ENCODE data around the gene RBM24.

Gene RBM24

DNA sequence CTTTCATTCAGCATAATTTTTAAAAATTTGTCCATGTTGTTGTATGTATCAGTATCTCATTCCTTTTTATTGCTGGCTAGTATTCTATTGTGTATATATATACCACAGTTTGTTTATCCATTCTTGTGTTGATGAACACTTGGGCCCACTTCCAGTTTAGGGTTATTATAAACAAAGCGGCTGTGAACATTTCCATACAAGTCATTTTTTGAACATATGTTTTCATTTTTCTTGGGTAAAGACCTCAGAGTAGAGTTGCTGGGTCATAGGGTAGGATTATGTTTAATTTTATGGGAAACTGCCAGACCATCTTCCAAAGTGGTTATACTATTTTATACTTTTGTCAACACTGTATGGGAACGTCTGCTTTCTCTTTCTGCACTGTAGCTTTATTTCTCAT is 55.3 kb downstream of the RBM24 start:
- no peak for TF ChIP-seq CTCF (IDR thresholded peaks at IDR 0.05; ENCODE audit: insufficient read depth, low read depth, low read length, missing control alignments)
- no peak for DNase-seq (ENCODE audit: low read depth)
- H3K4me3 ChIP-seq (ENCODE audit: low read length): no peak overlapping the region

DNA sequence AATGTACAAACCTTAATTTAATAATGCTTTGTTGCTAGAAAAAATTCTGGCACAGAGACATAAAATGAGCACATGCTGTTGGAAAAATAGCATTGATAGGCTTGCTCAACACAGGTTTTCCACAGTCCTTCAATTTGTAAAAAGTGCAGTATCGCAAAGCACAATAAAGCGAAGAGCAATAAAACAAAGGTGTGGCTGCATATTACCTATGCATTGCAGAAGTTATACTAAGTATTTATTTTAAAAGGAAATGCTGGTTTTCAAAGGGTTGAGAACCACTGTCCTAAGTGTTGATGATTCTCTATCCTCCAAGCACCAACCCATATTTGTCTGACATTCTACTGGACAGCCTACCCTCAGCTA is 58.1 kb downstream of the RBM24 start:
- DNase-seq (ENCODE audit: low read depth): no peak
- no peak for TF ChIP-seq CTCF (IDR thresholded peaks at IDR 0.05; ENCODE audit: insufficient read depth, low read depth, low read length, missing control alignments)

GRCh38 chr6:17341117-17341805 is 60.1 kb downstream of the RBM24 start:
- no peak for TF ChIP-seq CTCF (IDR thresholded peaks at IDR 0.05; ENCODE audit: insufficient read depth, low read depth, low read length, missing control alignments)
- peak; percentile 79 for DNase-seq (ENCODE audit: low read depth)
- no peak overlapping the region for H3K4me3 ChIP-seq (ENCODE audit: low read length)

More for the DNA sequence above, 58.1 kb downstream of the RBM24 start:
- no peak overlapping the region for H3K4me3 ChIP-seq (ENCODE audit: low read length)

DNA sequence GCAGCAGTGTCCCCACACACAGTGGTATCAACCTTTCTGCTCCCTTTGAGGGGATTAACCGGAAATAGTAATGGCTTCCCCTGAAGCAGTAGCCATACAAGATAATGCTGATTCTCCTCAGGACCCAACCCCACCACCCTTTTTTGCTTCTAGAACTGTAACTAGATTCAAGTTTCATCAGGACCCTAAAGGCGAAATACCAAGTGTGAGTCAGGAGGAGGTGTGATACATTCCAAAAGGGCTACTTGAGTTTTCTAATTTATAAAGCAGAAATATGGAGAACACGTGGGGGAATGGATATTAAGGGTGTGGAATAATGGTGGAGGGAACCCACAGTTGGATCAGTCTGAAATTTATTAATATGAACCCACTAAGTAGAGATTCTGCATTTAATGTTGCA is 60.7 kb downstream of the RBM24 start:
- peak; percentile 56 for DNase-seq (ENCODE audit: low read depth)
- no peak overlapping the region for H3K4me3 ChIP-seq (ENCODE audit: low read length)
- TF ChIP-seq CTCF (IDR thresholded peaks at IDR 0.05; ENCODE audit: insufficient read depth, low read depth, low read length, missing control alignments): no peak

DNA sequence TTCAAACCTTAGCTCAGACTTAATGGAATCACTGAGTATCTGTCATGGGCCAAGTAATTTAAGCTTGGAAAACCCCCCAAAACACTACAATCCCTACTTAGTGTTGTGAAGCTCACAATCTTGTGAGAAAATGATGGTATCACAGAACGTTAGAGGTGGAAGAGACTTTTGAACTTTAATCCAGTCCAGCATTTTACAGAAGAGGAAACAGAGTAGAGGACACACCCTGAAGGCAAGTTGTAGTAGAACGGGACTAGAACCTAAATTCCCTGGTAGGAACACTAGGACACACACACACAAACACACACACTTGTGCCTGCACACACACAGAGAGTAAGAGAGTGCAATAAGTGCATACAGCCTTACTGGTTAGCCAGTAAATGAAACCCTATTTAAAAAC is 62.1 kb downstream of the RBM24 start:
- no peak for DNase-seq (ENCODE audit: low read depth)
- no peak overlapping the region for H3K4me3 ChIP-seq (ENCODE audit: low read length)
- TF ChIP-seq CTCF (IDR thresholded peaks at IDR 0.05; ENCODE audit: insufficient read depth, low read depth, low read length, missing control alignments): no peak
